K562 (cell line): ENCODE measurements around the gene SRSF6. TPM values are rescaled to one million over a fixed set of nuclear protein-coding genes. Genes with fewer than 3 reads are reported as not detected.

Experiments
- CHD1 ChIP-seq: fragments of 200-600 bp; sonication (generic); IDR thresholded peaks from one replicate; pipeline ENCODE4 v1.6.1; 2012; ENCODE audit warnings: mild to moderate bottlenecking, moderate library complexity, low read length, inconsistent platforms
- EWSR1 ChIP-seq: fragments of 450-650 bp; IDR thresholded peaks from 2 replicates; pipeline ENCODE4 v1.6.1; 2018; ENCODE audit warnings: borderline replicate concordance, mild to moderate bottlenecking, low read depth, moderate library complexity; ENCODE audit not compliant: partially characterized antibody
- KDM5B ChIP-seq: fragments of 200-600 bp; sonication (generic); IDR thresholded peaks from 2 replicates; pipeline ENCODE4 v1.6.1; 2012; ENCODE audit warnings: low read depth, mild to moderate bottlenecking, moderate library complexity, low read length, control low read depth, inconsistent platforms; ENCODE audit not compliant: insufficient replicate concordance
- MAFK ChIP-seq: IDR thresholded peaks from 2 replicates; pipeline ENCODE4 v1.6.1; 2011; ENCODE audit warnings: low read length, improper control_type of control experiment
- ZNF174 ChIP-seq: fragments of 250-450 bp; sonication (Bioruptor Pico); IDR thresholded peaks from 2 replicates; pipeline ENCODE4 v1.4.0; 2020; ENCODE audit warnings: mild to moderate bottlenecking
- ZNF354B ChIP-seq: fragments of 250-450 bp; sonication (Bioruptor Pico); IDR thresholded peaks from 2 replicates; pipeline ENCODE4 v1.4.0; 2020
- polyA plus RNA-seq, 8 experiments: library from polyadenylated mRNA; depleted of rRNA in 4 of 8; stranded (reverse) in 5 of 8; unstranded in 3 of 8; fragments of >200 nt; fragmentation: Nextera tagmentation in 2 of 8; fragmentation: Illumina TruSeq in 1 of 8; extraction: Ambion mirVana in 2 of 8; extraction: Trizol in 1 of 8; gene quantifications; 2 replicates each; pipeline versions ENCODE4 v1.2.1 to v1.2.3, GENCODE V29; 2011 to 2014; ENCODE audit warnings: inconsistent platforms in 1 of 8, missing spikeins in 1 of 8
- total RNA-seq, 7 experiments: library from RNA; depleted of rRNA in 6 of 7; stranded (reverse); fragments of >200 nt in 6 of 7; fragmentation: Illumina TruSeq in 2 of 7; extraction: Trizol in 2 of 7; gene quantifications; 2 replicates each; pipeline versions ENCODE4 v1.2.1 to v1.2.3, GENCODE V29; 2011 to 2021; ENCODE audit warnings: low replicate concordance in 1 of 7
- TF ChIP-seq, protein P1 (sequence below): fragments of 450-650 bp; IDR thresholded peaks from 2 replicates; pipeline ENCODE4 v1.6.1; 2014; ENCODE audit warnings: low read depth, mild to moderate bottlenecking, moderate library complexity, borderline replicate concordance
- TF ChIP-seq, protein P2 (sequence below): IDR thresholded peaks from 3 replicates; pipeline ENCODE4 v1.6.1; 2011; ENCODE audit warnings: borderline replicate concordance, mild to moderate bottlenecking; ENCODE audit not compliant: insufficient read length, insufficient read depth
- TF ChIP-seq, protein P3 (sequence below): sonication (generic); formaldehyde crosslinking; IDR thresholded peaks from 2 replicates; pipeline ENCODE4 v1.8.1; 2023; ENCODE audit warnings: mild to moderate bottlenecking, missing genetic modification reagents, moderate library complexity
- TF ChIP-seq, protein P4 (sequence below): fragments of 450-650 bp; IDR thresholded peaks from 2 replicates; pipeline ENCODE4 v1.6.1; 2016; ENCODE audit warnings: mild to moderate bottlenecking, moderate library complexity

Gene SRSF6
- total and polyA plus RNA-seq, 9 of the 15 experiments (the other 6 are each of a cell fraction or from before 2014, with no cell fraction given): 52.4 to 165 (median 117) TPM

DNA sequence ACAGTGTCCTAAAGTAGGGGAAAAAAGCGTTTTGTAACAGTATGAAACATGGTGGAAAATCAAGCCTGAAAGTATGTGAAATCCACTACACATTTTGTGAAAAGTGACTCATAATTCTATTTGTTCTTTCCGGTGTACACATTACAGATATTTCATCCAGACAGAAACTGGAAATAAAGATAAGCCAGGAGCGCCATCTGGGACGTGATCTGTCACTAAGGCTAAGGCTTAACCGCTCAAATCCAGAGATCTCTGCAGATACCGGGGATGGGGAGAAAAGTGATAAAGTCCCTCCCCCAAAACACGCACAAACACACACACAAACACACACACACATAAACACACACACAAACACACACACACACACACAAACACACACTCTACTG is 26.6 kb upstream of the SRSF6 start (continued):
- TF ChIP-seq, protein P1, sequence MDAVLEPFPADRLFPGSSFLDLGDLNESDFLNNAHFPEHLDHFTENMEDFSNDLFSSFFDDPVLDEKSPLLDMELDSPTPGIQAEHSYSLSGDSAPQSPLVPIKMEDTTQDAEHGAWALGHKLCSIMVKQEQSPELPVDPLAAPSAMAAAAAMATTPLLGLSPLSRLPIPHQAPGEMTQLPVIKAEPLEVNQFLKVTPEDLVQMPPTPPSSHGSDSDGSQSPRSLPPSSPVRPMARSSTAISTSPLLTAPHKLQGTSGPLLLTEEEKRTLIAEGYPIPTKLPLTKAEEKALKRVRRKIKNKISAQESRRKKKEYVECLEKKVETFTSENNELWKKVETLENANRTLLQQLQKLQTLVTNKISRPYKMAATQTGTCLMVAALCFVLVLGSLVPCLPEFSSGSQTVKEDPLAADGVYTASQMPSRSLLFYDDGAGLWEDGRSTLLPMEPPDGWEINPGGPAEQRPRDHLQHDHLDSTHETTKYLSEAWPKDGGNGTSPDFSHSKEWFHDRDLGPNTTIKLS: no peak
- TF ChIP-seq CHD1 (no peak), ZNF354B (CRISPR knock-in tag) (no peak), ZNF174 (CRISPR knock-in tag) (no peak), KDM5B (no peak), MAFK (no peak), EWSR1 (no peak)
- TF ChIP-seq, protein P2, sequence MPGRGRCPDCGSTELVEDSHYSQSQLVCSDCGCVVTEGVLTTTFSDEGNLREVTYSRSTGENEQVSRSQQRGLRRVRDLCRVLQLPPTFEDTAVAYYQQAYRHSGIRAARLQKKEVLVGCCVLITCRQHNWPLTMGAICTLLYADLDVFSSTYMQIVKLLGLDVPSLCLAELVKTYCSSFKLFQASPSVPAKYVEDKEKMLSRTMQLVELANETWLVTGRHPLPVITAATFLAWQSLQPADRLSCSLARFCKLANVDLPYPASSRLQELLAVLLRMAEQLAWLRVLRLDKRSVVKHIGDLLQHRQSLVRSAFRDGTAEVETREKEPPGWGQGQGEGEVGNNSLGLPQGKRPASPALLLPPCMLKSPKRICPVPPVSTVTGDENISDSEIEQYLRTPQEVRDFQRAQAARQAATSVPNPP: no peak
- TF ChIP-seq, protein P3, sequence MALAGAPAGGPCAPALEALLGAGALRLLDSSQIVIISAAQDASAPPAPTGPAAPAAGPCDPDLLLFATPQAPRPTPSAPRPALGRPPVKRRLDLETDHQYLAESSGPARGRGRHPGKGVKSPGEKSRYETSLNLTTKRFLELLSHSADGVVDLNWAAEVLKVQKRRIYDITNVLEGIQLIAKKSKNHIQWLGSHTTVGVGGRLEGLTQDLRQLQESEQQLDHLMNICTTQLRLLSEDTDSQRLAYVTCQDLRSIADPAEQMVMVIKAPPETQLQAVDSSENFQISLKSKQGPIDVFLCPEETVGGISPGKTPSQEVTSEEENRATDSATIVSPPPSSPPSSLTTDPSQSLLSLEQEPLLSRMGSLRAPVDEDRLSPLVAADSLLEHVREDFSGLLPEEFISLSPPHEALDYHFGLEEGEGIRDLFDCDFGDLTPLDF (CRISPR knock-in tag): no peak
- TF ChIP-seq, protein P4, sequence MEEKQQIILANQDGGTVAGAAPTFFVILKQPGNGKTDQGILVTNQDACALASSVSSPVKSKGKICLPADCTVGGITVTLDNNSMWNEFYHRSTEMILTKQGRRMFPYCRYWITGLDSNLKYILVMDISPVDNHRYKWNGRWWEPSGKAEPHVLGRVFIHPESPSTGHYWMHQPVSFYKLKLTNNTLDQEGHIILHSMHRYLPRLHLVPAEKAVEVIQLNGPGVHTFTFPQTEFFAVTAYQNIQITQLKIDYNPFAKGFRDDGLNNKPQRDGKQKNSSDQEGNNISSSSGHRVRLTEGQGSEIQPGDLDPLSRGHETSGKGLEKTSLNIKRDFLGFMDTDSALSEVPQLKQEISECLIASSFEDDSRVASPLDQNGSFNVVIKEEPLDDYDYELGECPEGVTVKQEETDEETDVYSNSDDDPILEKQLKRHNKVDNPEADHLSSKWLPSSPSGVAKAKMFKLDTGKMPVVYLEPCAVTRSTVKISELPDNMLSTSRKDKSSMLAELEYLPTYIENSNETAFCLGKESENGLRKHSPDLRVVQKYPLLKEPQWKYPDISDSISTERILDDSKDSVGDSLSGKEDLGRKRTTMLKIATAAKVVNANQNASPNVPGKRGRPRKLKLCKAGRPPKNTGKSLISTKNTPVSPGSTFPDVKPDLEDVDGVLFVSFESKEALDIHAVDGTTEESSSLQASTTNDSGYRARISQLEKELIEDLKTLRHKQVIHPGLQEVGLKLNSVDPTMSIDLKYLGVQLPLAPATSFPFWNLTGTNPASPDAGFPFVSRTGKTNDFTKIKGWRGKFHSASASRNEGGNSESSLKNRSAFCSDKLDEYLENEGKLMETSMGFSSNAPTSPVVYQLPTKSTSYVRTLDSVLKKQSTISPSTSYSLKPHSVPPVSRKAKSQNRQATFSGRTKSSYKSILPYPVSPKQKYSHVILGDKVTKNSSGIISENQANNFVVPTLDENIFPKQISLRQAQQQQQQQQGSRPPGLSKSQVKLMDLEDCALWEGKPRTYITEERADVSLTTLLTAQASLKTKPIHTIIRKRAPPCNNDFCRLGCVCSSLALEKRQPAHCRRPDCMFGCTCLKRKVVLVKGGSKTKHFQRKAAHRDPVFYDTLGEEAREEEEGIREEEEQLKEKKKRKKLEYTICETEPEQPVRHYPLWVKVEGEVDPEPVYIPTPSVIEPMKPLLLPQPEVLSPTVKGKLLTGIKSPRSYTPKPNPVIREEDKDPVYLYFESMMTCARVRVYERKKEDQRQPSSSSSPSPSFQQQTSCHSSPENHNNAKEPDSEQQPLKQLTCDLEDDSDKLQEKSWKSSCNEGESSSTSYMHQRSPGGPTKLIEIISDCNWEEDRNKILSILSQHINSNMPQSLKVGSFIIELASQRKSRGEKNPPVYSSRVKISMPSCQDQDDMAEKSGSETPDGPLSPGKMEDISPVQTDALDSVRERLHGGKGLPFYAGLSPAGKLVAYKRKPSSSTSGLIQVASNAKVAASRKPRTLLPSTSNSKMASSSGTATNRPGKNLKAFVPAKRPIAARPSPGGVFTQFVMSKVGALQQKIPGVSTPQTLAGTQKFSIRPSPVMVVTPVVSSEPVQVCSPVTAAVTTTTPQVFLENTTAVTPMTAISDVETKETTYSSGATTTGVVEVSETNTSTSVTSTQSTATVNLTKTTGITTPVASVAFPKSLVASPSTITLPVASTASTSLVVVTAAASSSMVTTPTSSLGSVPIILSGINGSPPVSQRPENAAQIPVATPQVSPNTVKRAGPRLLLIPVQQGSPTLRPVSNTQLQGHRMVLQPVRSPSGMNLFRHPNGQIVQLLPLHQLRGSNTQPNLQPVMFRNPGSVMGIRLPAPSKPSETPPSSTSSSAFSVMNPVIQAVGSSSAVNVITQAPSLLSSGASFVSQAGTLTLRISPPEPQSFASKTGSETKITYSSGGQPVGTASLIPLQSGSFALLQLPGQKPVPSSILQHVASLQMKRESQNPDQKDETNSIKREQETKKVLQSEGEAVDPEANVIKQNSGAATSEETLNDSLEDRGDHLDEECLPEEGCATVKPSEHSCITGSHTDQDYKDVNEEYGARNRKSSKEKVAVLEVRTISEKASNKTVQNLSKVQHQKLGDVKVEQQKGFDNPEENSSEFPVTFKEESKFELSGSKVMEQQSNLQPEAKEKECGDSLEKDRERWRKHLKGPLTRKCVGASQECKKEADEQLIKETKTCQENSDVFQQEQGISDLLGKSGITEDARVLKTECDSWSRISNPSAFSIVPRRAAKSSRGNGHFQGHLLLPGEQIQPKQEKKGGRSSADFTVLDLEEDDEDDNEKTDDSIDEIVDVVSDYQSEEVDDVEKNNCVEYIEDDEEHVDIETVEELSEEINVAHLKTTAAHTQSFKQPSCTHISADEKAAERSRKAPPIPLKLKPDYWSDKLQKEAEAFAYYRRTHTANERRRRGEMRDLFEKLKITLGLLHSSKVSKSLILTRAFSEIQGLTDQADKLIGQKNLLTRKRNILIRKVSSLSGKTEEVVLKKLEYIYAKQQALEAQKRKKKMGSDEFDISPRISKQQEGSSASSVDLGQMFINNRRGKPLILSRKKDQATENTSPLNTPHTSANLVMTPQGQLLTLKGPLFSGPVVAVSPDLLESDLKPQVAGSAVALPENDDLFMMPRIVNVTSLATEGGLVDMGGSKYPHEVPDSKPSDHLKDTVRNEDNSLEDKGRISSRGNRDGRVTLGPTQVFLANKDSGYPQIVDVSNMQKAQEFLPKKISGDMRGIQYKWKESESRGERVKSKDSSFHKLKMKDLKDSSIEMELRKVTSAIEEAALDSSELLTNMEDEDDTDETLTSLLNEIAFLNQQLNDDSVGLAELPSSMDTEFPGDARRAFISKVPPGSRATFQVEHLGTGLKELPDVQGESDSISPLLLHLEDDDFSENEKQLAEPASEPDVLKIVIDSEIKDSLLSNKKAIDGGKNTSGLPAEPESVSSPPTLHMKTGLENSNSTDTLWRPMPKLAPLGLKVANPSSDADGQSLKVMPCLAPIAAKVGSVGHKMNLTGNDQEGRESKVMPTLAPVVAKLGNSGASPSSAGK: no peak
